GM23338 (cell line): ENCODE measurements around the gene PLPP6.

Experiments
- CREB1 ChIP-seq: fragments of 250-450 bp; sonication (Bioruptor Pico); IDR thresholded peaks from 2 replicates; pipeline ENCODE4 v1.5.0; 2020; ENCODE audit warnings: low read depth, mild to moderate bottlenecking, moderate library complexity
- CTCF ChIP-seq, 2 experiments: fragments of 200-600 bp in 1 of 2; sonication (generic) in 1 of 2; conservative IDR thresholded peaks; 2 replicates each; pipeline versions ENCODE4 v1.5.1 to v1.6.1; 2016 to 2017; ENCODE audit warnings: antibody characterized with exemption in 2 of 2, low read depth in 2 of 2, mild to moderate bottlenecking in 2 of 2, moderate library complexity in 1 of 2
- EZH2 ChIP-seq: fragments of 200-600 bp; sonication (generic); IDR thresholded peaks from one replicate; pipeline ENCODE4 v1.8.0; 2017; ENCODE audit warnings: antibody characterized with exemption, mild to moderate bottlenecking, low read depth; ENCODE audit not compliant: unreplicated experiment
- EZH2phosphoT487 ChIP-seq: fragments of 200-600 bp; sonication (generic); IDR thresholded peaks from one replicate; pipeline ENCODE4 v1.8.1; 2018; ENCODE audit warnings: antibody characterized with exemption; ENCODE audit not compliant: unreplicated experiment
- JUNB ChIP-seq: IDR thresholded peaks from one replicate; pipeline ENCODE4 v1.6.1; 2016; ENCODE audit warnings: antibody characterized with exemption; ENCODE audit not compliant: unreplicated experiment
- POLR2AphosphoS5 ChIP-seq: IDR thresholded peaks from 2 replicates; pipeline ENCODE4 v1.6.1; 2016; ENCODE audit warnings: antibody characterized with exemption, low read depth
- REST ChIP-seq: IDR thresholded peaks from one replicate; pipeline ENCODE4 v1.6.1; 2018; ENCODE audit warnings: antibody characterized with exemption; ENCODE audit not compliant: unreplicated experiment
- STAT1 ChIP-seq: IDR thresholded peaks from one replicate; pipeline ENCODE4 v1.6.1; 2016; ENCODE audit warnings: antibody characterized with exemption; ENCODE audit not compliant: unreplicated experiment
- ZNF331 ChIP-seq: fragments of 250-450 bp; sonication (Bioruptor Pico); IDR thresholded peaks from 2 replicates; pipeline ENCODE4 v1.5.0; 2020; ENCODE audit warnings: low read depth, mild to moderate bottlenecking, moderate library complexity
- ZNF462 ChIP-seq: fragments of 250-450 bp; sonication (Bioruptor Pico); IDR thresholded peaks from 2 replicates; pipeline ENCODE4 v1.5.0; 2020; ENCODE audit warnings: mild to moderate bottlenecking, moderate library complexity

- TF ChIP-seq EZH2, result no peak
- TF ChIP-seq CTCF (conservative IDR thresholded peaks at IDR 0.05; ENCODE audit: low read depth in 2 of 2), result no peak
- TF ChIP-seq POLR2AphosphoS5, result no peak
- no peak for TF ChIP-seq CREB1 (CRISPR knock-in tag)
- no peak for TF ChIP-seq EZH2phosphoT487
- no peak for TF ChIP-seq REST
- no peak for TF ChIP-seq JUNB
- no peak for TF ChIP-seq ZNF462
- TF ChIP-seq ZNF331 (CRISPR knock-in tag), result no peak
- TF ChIP-seq STAT1, result no peak
Observed at GRCh38 chr9:4686584-4686983, 24.5 kb downstream of the PLPP6 start.
